AG04449 (cell line): ENCODE measurements around the gene LRMDA.

Source experiments
- CTCF ChIA-PET: fragments of 350-600 bp; formaldehyde crosslinking; extraction: SDS; loops from one replicate; lab custom pipeline; 2021; ENCODE audit warnings: antibody characterized with exemption; lab: Yijun Ruan, JAX
- POLR2A ChIA-PET: fragments of 400-600, 350-600 bp; formaldehyde crosslinking; extraction: SDS; loops from one replicate; lab custom pipeline; 2020; ENCODE audit warnings: antibody characterized with exemption, inconsistent platforms; lab: Yijun Ruan, JAX
- DNase-seq: peaks from one replicate; pipeline ENCODE4 v3.0.0-alpha.2; 2010; ENCODE audit warnings: low read depth, low spot score
- H3K4me3 ChIP-seq: 2 replicates; pipeline ENCODE4 v1.5.1; 2011; ENCODE audit warnings: low read depth, mild to moderate bottlenecking, control low read depth, low read length
- TF ChIP-seq, protein P1 (sequence below): IDR thresholded peaks from one replicate; pipeline ENCODE4 v1.5.1; 2011; ENCODE audit warnings: mild to moderate bottlenecking, moderate library complexity, low read length, control low read depth, inconsistent platforms; ENCODE audit not compliant: insufficient read depth; ENCODE audit errors: missing control alignments

Gene LRMDA

DNA sequence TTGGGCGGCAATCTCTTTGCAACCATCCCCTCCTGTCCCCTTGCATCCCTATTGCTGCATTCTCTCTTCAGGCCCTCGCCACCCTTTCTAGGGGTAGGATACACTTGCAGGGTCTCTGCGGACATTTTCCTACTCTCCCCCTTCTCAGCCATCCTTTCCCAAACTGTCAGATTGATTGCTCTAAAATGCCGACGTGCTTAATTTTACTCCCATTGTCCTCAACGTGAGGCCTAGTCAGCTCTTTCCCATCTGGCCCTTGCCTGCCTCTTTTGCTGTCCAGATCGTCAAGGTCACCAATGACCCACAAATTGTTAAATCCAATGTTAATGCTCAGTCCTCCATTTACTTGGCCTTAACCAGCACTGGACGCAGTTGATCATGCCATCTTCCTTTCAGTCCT, 12.7 kb upstream of the LRMDA start:
- TF ChIP-seq, protein P1, sequence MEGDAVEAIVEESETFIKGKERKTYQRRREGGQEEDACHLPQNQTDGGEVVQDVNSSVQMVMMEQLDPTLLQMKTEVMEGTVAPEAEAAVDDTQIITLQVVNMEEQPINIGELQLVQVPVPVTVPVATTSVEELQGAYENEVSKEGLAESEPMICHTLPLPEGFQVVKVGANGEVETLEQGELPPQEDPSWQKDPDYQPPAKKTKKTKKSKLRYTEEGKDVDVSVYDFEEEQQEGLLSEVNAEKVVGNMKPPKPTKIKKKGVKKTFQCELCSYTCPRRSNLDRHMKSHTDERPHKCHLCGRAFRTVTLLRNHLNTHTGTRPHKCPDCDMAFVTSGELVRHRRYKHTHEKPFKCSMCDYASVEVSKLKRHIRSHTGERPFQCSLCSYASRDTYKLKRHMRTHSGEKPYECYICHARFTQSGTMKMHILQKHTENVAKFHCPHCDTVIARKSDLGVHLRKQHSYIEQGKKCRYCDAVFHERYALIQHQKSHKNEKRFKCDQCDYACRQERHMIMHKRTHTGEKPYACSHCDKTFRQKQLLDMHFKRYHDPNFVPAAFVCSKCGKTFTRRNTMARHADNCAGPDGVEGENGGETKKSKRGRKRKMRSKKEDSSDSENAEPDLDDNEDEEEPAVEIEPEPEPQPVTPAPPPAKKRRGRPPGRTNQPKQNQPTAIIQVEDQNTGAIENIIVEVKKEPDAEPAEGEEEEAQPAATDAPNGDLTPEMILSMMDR = no peak
- CTCF ChIA-PET = no interaction called here
- H3K4me3 ChIP-seq = no peak overlapping the region
- POLR2A ChIA-PET = no interaction called here
- DNase-seq = no peak

DNA sequence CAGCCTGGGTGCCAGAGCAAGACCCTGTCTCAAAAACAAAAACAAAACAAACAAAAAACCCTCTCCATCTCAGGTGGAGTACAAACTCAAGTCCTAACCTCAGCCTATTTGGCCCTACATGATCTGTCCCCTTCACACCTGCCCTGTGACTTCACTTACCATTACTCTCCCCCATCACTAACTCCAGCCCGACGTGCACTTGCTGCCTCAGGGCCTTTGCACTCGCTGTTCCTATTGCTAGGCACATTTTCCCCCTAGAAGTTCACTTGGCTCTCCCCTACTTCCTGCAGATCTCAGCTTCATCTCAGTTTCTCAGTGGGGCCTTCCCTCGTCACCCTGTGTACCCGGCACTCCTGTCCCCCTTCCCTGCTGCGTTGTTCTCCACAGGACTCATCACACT, 8.5 kb upstream of the LRMDA start:
- no peak for DNase-seq
- no peak overlapping the region for H3K4me3 ChIP-seq
- TF ChIP-seq, protein P1 = no peak
- ChIA-PET POLR2A (no interaction called here), CTCF (interaction anchor here (1.3 kb wide), 1 partner anchor 12 kb away, joined by 4 read pairs; no protein-coding TSS in a partner anchor)

DNA sequence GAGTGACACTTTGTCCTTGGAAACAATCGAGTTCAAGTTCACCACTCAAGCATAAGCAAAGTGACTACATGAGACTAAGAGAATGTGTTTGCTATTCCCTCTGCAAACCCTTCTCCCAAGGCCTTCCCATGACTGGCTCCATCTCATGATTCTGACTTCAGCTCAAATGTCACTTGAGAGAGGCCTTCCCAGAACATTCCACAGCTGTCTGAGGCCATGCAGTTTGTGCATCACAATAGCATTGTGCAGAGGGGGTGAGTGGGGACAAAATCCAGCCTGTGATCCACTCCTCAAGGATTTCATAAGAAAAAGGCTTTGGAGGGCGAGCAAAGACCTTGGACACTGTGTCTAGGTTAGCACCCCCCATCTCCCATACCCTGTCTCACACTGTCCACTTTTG, 6.9 kb upstream of the LRMDA start:
- no peak for DNase-seq
- CTCF ChIA-PET = no interaction called here
- TF ChIP-seq, protein P1 = no peak
- POLR2A ChIA-PET = no interaction called here
- H3K4me3 ChIP-seq = no peak overlapping the region

DNA sequence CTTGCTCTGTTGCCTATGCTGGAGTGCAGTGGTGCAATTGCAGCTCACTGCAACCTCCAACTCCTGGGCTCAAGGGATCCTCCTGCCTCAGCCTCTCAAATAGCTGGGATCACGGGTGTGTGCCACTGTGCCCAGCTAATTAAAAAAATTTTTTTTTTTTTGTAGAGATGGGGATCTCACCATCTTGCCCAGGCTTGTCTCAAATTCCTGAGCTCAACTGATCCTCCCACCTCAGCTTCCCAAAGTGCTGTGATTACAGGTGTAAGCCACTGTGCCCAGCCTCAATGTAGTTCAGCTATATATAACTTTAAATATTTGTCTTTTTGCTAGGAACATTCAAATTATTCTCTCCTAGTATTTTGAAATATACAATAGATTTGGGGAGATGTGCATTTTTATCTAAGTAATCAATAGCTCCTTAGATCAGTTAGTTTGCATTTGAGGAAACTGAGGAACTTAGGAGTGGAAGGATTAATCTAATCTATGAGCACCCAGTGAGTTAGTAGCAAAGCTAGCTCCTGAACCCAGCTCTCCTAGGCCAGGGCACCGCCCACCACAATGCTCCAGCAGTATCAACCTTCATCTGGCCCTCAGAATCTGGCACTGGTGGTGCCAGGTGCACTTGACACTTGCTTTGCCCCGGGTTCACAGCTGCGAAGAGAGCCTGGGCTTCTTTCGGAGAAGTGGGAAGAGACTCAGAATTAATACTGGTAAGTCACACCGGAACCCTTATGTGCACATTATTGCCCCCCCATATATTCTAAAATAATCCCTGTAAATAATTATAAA, 5.9 kb upstream of the LRMDA start:
- CTCF ChIA-PET = interaction anchor here (1.1 kb wide), 1 partner anchor 22 kb away, joined by 3 read pairs; no protein-coding TSS in a partner anchor
- no peak overlapping the region for H3K4me3 ChIP-seq
- DNase-seq = no peak
- TF ChIP-seq, protein P1 = no peak
- POLR2A ChIA-PET = no interaction called here

DNA sequence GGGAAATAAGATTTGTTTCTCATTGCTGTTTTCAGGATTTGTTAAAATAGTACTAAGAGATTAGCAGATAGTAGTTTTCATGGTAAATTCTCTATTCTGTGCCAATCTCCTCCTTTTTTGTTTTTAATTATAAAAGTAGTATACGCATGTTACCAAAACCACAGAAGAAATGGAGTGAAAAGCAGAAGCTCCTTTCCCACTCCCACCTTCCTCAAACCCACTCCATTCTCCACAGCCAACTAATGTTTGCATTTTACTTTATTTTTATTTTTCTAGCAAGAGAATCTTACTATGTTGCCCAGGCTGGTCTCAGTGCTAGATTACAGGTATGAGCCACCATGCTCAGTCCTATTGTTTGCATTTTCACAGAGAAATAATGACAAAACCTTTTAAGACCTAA, 4.5 kb upstream of the LRMDA start:
- ChIA-PET POLR2A (no interaction called here), CTCF (no interaction called here)

DNA sequence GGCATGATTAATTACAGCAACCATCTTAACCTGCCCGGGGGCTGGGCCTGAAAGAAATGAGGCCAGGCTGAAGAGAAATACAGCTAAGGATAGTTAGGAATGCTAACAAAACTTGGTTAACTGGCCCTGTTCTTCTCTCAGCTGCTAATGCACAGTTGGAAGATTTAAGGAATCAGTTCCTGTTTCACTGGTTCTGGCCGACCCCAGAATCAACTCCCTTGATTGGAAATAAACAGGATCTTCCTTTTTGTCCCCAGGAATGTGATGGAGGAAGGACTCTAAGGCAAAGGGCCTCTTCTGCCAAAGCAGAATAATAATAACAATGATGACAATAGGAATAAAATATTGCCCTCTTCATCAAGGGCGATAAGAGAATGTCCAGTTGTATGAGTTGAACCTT, 3.5 kb upstream of the LRMDA start:
- TF ChIP-seq, protein P1 = no peak
- ChIA-PET POLR2A (no interaction called here), CTCF (no interaction called here)

More for the DNA sequence above, 4.5 kb upstream of the LRMDA start:
- DNase-seq = no peak
- no peak overlapping the region for H3K4me3 ChIP-seq
- TF ChIP-seq, protein P1 = no peak

More for the DNA sequence above, 3.5 kb upstream of the LRMDA start:
- no peak for DNase-seq
- H3K4me3 ChIP-seq = no peak overlapping the region
